ENCODE results near the gene ARHGAP30. TPM values are rescaled to one million over a fixed set of nuclear protein-coding genes. Genes with fewer than 3 reads are reported as not detected.
"Not testable (repeated sequence)": the region's sequence is repeated elsewhere in the genome, so short reads cannot be mapped to it uniquely, and the experiment has no call there.

ARHGAP30 gene
- polyA plus RNA-seq, 3 donors = 1.9 to 2.2 (median 2.0) TPM

- peak; percentile 95 to 98 (median 97) for DNase-seq (ENCODE audit: low read depth in 3 of 3, low spot score in 2 of 3)
Observed at GRCh38 chr1:161045736-161046604, 23.7 kb downstream of the ARHGAP30 start, which contains the start of gene USF1. Gene USF1, minus strand, starts transcription at chr1:161045977. Its CDS starts 2,702 bp downstream, at chr1:161043275.

- peak; percentile 44 to 53 (median 45) for DNase-seq (ENCODE audit: low read depth in 3 of 3, low spot score in 2 of 3)
Observed at GRCh38 chr1:161044908-161045735, 24.6 kb downstream of the ARHGAP30 start.

GRCh38 chr1:161044535-161044907 is 25.2 kb downstream of the ARHGAP30 start:
- DNase-seq (ENCODE audit: low read depth in 3 of 3, low spot score in 2 of 3) = no peak

- DNase-seq (ENCODE audit: low read depth in 3 of 3, low spot score in 2 of 3) = no peak
Observed at GRCh38 chr1:161039546-161039945, 30.1 kb downstream of the ARHGAP30 start.

GRCh38 chr1:161039154-161039545 is 30.5 kb downstream of the ARHGAP30 start:
- DNase-seq (ENCODE audit: low read depth in 3 of 3, low spot score in 2 of 3) = no peak

GRCh38 chr1:161038523-161039153 is 31.1 kb downstream of the ARHGAP30 start, which contains the start of gene TSTD1:
Gene TSTD1, minus strand, starts transcription at chr1:161038964. Its CDS starts 75 bp downstream, at chr1:161038889.
- DNase-seq (ENCODE audit: low read depth in 3 of 3, low spot score in 2 of 3) = peak in 1 of 3 donors; percentile 49

- no peak for DNase-seq (ENCODE audit: low read depth in 3 of 3, low spot score in 2 of 3)
Observed at GRCh38 chr1:161037661-161038522, 31.8 kb downstream of the ARHGAP30 start.

- no peak for DNase-seq (ENCODE audit: low read depth in 3 of 3, low spot score in 2 of 3)
Observed at GRCh38 chr1:161033751-161034150, 35.9 kb downstream of the ARHGAP30 start.

GRCh38 chr1:161032409-161032808 is 37.3 kb downstream of the ARHGAP30 start:
- no peak for DNase-seq (ENCODE audit: low read depth in 3 of 3, low spot score in 2 of 3)

GRCh38 chr1:161031874-161032273 is 37.8 kb downstream of the ARHGAP30 start:
- no peak for DNase-seq (ENCODE audit: low read depth in 3 of 3, low spot score in 2 of 3)

GRCh38 chr1:161029466-161029865 is 40.2 kb downstream of the ARHGAP30 start:
- DNase-seq (ENCODE audit: low read depth in 3 of 3, low spot score in 2 of 3) = not testable (repeated sequence)

- not testable (repeated sequence) for DNase-seq (ENCODE audit: low read depth in 3 of 3, low spot score in 2 of 3)
Observed at GRCh38 chr1:161026954-161027353, 42.7 kb downstream of the ARHGAP30 start.

- not testable (repeated sequence) for DNase-seq (ENCODE audit: low read depth in 3 of 3, low spot score in 2 of 3)
Observed at GRCh38 chr1:161022432-161022831, 47.3 kb downstream of the ARHGAP30 start.

GRCh38 chr1:161021970-161022353 is 47.7 kb downstream of the ARHGAP30 start:
- DNase-seq (ENCODE audit: low read depth in 3 of 3, low spot score in 2 of 3) = no peak

GRCh38 chr1:161021165-161021969 is 48.3 kb downstream of the ARHGAP30 start:
- DNase-seq (ENCODE audit: low read depth in 3 of 3, low spot score in 2 of 3) = peak in 1 of 3 donors; percentile 78

GRCh38 chr1:161020509-161021164 is 49.1 kb downstream of the ARHGAP30 start, which contains the start of gene F11R:
Gene F11R, minus strand, starts transcription at chr1:161021152. Its CDS starts 79 bp downstream, at chr1:161021073.
- no peak for DNase-seq (ENCODE audit: low read depth in 3 of 3, low spot score in 2 of 3)

- no peak for DNase-seq (ENCODE audit: low read depth in 3 of 3, low spot score in 2 of 3)
Observed at GRCh38 chr1:161019751-161020495, 49.8 kb downstream of the ARHGAP30 start.
